ENCODE data around the gene CUL7. TPM values are rescaled to one million over a fixed set of nuclear protein-coding genes. Genes with fewer than 3 reads are reported as not detected.
A peak's percentile ranks its signal among the peaks of the same experiment; 100 is the strongest.

CUL7 gene
- total and polyA plus RNA-seq, 7 experiments from 2014 or later, result 2.9 to 14.5 (median 11.6) TPM

DNA sequence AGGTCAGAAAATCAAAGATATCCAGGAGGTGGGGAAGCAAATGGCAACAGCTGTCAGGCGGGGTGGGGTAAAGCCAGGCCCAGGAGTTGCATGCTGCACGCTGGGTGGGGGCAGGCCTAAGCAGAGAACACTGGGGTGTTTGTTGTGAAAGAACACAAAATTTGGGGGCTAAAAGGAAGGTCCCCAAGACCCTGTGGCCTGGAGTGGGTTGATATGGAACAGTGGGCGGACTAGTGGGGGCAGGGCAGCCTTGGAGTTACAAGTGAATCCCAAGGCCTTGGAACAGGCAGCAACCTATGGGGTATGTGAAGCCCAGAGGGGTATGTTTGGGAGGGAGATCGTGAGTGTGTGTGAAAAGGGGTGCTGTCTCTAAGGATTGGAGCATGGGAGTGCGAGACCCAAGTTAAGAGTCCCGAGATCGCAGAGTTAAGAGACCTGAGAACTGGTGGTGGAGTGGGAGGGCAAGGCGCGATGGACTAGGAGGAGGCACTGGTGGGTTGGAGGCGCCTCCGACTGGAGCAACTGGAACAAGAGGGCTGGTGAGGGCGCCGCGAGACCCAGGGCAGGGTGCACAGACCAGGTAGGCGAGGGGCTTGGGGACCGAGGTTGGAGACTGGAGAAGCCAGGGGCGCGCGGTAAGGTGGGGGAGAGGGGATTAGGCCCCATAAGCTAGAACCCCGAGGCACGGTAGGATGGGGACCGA is 658 bp downstream of the CUL7 start:
- Histone ChIP-seq H3K27me3 (ENCODE audit: control insufficient read depth in 2 of 2, insufficient read depth in 2 of 2, low read length in 2 of 2) (no peaks in the 10 kb centered on the region), H3K27ac (ENCODE audit: low read depth, low read length) (peak overlapping the region; percentile 89), H3K36me3 (ENCODE audit: control insufficient read depth in 2 of 3, insufficient read depth in 3 of 3, low read length in 3 of 3) (peaks cover 0 to 39% (median 4%) of the 10 kb centered on the region in 3 experiments), H3K4me1 (ENCODE audit: control insufficient read depth in 2 of 2, insufficient read depth in 2 of 2, low read length in 2 of 2) (peaks cover 8 to 17% of the 10 kb centered on the region in 2 donors), H3K9me3 (ENCODE audit: control insufficient read depth in 2 of 3, low read length in 3 of 3) (no peaks in the 10 kb centered on the region), H3K4me3 (ENCODE audit: low read length) (peak overlapping the region; percentile 70)
- Mint-ChIP-seq H3K27me3 (no peaks in the 10 kb centered on the region), H3K27ac (peak overlapping the region; percentile 92 to 99 (median 97)), H3K4me1 (peaks cover 31 to 51% (median 43%) of the 10 kb centered on the region in 7 donors), H3K9me3 (no peaks in the 10 kb centered on the region), H3K36me3 (peaks cover 0 to 28% (median 7%) of the 10 kb centered on the region in 5 donors), H3K4me3 (peak overlapping the region; percentile 86 to 99 (median 94))
- intact Hi-C loops (cut with micrococcal nuclease), result loop anchor here (1.0 to 10.0 kb wide), 9 partner anchors 32 to 1318 kb away; partner anchors contain the start of genes CNPY3 (in 2 of the 2), KLHDC3 (in 2 of the 2), PEX6 (in 2 of the 2) and PPP2R5D (in 2 of the 2)
- POLR2A ChIA-PET, result interaction anchor here (0.6 to 4.3 kb wide), 17 partner anchors 8 to 554 kb away, joined by 3 to 37 read pairs (median 4); partner anchors contain the start of genes CNPY3, KLHDC3, MEA1 and PEX6
- CTCF ChIA-PET, result interaction anchor here (0.7 to 1.1 kb wide), 3 partner anchors 32 to 117 kb away, joined by 4 to 5 read pairs (median 4); partner anchors contain the start of gene RRP36
- ATAC-seq (peak; percentile 22), DNase-seq (peak in 2 of 9 donors; percentile 8 to 30)

DNA sequence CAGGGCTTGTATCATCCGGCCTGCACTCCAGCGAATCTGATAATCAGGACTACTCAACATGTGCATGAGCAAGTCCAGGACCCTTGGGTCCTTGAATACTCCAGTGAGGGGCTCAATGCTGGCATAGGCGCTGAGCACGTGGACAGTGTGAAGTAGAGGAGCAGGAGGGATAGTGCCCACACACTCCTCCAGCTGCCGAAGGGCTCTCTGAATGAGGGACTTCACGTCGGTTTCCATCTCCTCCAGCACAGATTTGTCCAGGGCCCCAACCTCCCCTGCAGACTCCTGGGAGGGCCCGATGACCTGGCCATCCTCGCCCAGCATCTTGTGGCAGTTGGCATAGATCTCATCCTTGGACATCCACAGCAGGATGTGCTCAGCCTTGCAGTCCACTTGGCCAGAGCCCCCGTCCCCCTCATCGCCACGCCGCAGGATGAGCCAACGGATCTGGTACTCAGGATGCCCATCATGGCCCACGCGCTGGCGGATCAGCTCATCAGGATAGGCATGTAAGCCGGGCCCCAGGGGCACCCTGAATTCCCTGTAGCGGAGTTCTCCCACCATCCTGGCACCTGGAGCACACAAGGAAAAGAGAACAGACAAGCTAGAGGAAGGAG is 1.3 kb downstream of the CUL7 start:
- peak overlapping the region; percentile 92 to 99 (median 97) for H3K27ac Mint-ChIP-seq
- H3K4me3 ChIP-seq (ENCODE audit: low read length), result peak overlapping the region; percentile 70
- H3K4me1 ChIP-seq (ENCODE audit: control insufficient read depth in 2 of 2, insufficient read depth in 2 of 2, low read length in 2 of 2), result peaks cover 8 to 13% of the 10 kb centered on the region in 2 donors
- H3K9me3 Mint-ChIP-seq, result no peaks in the 10 kb centered on the region
- peak overlapping the region; percentile 89 for H3K27ac ChIP-seq (ENCODE audit: low read depth, low read length)
- intact Hi-C loops (cut with micrococcal nuclease), result loop anchor here (5.0 to 10.0 kb wide), 3 partner anchors 462 to 1318 kb away; partner anchors contain the start of genes LRRC73 (in 1 of the 2), POLR1C (in 1 of the 2), TFEB (in 1 of the 2) and YIPF3 (in 1 of the 2)
- peaks cover 0 to 37% (median 4%) of the 10 kb centered on the region in 3 experiments for H3K36me3 ChIP-seq (ENCODE audit: control insufficient read depth in 2 of 3, insufficient read depth in 3 of 3, low read length in 3 of 3)
- peaks cover 0 to 31% (median 7%) of the 10 kb centered on the region in 5 donors for H3K36me3 Mint-ChIP-seq
- H3K27me3 Mint-ChIP-seq, result no peaks in the 10 kb centered on the region
- ATAC-seq, result no peak
- ChIA-PET CTCF (interaction anchor here (0.7 kb wide), 1 partner anchor 116 kb away, joined by 4 read pairs; no protein-coding TSS in a partner anchor), POLR2A (interaction anchor here (1.0 to 4.3 kb wide), 5 partner anchors 15 to 123 kb away, joined by 3 to 34 read pairs (median 22); partner anchors contain the start of genes CNPY3, PEX6 and RRP36)
- H3K4me3 Mint-ChIP-seq, result peak overlapping the region; percentile 86 to 99 (median 94)
- no peaks in the 10 kb centered on the region for H3K27me3 ChIP-seq (ENCODE audit: control insufficient read depth in 2 of 2, insufficient read depth in 2 of 2, low read length in 2 of 2)
- H3K4me1 Mint-ChIP-seq, result peaks cover 29 to 48% (median 37%) of the 10 kb centered on the region in 7 donors
- H3K9me3 ChIP-seq (ENCODE audit: control insufficient read depth in 2 of 3, low read length in 3 of 3), result no peaks in the 10 kb centered on the region
- no peak for DNase-seq

DNA sequence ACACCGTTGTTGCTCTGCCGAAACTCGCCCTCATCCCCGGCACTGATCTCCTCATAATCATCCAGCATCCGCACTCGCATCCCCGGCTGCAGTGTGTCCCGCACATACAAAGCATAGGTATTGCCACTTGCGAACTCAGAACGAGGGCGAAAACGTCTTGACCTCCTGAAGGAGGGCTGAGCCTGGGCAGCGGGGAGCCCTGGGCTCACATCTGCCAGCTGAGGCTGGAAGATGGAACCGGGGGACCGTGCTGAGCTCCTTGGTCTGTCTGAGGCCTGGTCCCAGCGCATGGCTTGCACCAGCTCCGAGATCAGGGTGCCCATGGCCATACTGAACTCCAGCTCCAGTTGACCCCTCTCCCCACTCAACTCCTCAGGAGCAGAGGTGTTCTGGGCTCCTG is 2.7 kb downstream of the CUL7 start:
- POLR2A ChIA-PET, result interaction anchor here (1.2 kb wide), 1 partner anchor 9 kb away, joined by 4 read pairs; the partner anchor contains the start of genes KLC4 and MRPL2
- ATAC-seq, result no peak
- CTCF ChIA-PET, result interaction anchor here (0.8 kb wide), 1 partner anchor 131 kb away, joined by 3 read pairs; the partner anchor contains the start of gene CUL9
- Mint-ChIP-seq H3K27me3 (no peaks in the 10 kb centered on the region), H3K36me3 (peaks cover 0 to 33% (median 7%) of the 10 kb centered on the region in 5 donors), H3K27ac (peak overlapping the region in 5 of 9 donors; percentile 17 to 87 (median 73)), H3K9me3 (no peaks in the 10 kb centered on the region), H3K4me1 (peaks cover 29 to 45% (median 37%) of the 10 kb centered on the region in 7 donors), H3K4me3 (peak overlapping the region in 1 of 10 donors; percentile 56)
- Histone ChIP-seq H3K4me1 (ENCODE audit: control insufficient read depth in 2 of 2, insufficient read depth in 2 of 2, low read length in 2 of 2) (peaks cover 8 to 13% of the 10 kb centered on the region in 2 donors), H3K27ac (ENCODE audit: low read depth, low read length) (no peak overlapping the region), H3K36me3 (ENCODE audit: control insufficient read depth in 2 of 3, insufficient read depth in 3 of 3, low read length in 3 of 3) (peaks cover 0 to 47% (median 4%) of the 10 kb centered on the region in 3 experiments), H3K9me3 (ENCODE audit: control insufficient read depth in 2 of 3, low read length in 3 of 3) (no peaks in the 10 kb centered on the region), H3K27me3 (ENCODE audit: control insufficient read depth in 2 of 2, insufficient read depth in 2 of 2, low read length in 2 of 2) (no peaks in the 10 kb centered on the region), H3K4me3 (ENCODE audit: low read length) (no peak overlapping the region)
- DNase-seq, result no peak
- intact Hi-C loops (cut with micrococcal nuclease), result loop anchor here (5.0 to 10.0 kb wide), 3 partner anchors 464 to 1316 kb away; partner anchors contain the start of genes LRRC73 (in 1 of the 2), POLR1C (in 1 of the 2), TFEB (in 1 of the 2) and YIPF3 (in 1 of the 2)

DNA sequence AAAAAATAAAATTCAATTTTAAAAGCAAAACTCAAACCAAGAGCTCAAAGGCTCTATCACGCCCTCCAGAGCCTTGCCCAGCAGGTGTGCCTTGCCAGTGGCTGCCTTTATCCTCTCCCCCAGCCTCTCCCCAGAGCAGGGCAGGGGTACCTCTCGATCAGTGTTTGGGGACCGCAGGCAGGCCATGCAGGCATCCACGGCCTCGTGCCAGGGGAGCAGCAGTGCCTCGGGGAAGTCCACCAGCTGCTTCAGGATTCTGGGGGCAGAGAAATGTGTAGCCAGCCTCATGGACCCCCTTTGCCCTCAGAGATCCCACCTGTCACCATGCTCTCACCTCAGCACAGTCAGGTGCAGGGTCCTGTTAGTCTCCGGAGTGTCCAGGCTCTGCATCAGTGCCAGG is 5.7 kb downstream of the CUL7 start:
- no peaks in the 10 kb centered on the region for H3K9me3 ChIP-seq (ENCODE audit: control insufficient read depth in 2 of 3, low read length in 3 of 3)

DNA sequence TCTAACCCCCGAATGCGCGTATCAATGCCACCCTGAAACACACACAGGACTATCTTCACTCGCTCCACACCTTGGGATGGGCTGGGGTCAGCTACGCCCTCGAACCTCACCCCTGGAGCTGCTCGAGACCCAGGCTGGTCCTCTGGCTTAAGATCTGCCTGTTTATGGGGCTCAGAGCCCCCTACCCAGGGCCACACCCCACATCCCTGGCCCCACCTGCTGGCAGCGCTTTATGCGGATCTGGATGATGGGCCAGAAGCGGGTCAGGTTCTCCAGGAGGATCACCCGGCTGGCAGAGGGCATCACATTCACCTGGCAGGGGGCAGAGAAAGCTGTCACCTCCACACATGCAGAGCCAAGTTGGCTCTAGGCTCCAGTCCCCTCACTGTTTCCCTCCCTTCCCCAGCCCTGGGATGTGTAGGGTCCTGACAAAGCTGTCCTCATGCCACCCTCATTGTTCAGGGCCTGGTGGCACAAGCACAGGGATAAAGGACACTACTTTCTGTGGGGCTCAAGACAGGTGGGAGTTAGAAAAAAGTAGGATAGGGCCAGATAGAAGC is 8.2 kb downstream of the CUL7 start:
- POLR2A ChIA-PET, result interaction anchor here (1.1 kb wide), 1 partner anchor 8 kb away, joined by 6 read pairs; the partner anchor contains the start of gene CUL7
- Histone ChIP-seq H3K27ac (ENCODE audit: low read depth, low read length) (no peak overlapping the region), H3K9me3 (ENCODE audit: control insufficient read depth in 2 of 3, low read length in 3 of 3) (no peaks in the 10 kb centered on the region), H3K4me3 (ENCODE audit: low read length) (no peak overlapping the region), H3K4me1 (ENCODE audit: control insufficient read depth in 2 of 2, insufficient read depth in 2 of 2, low read length in 2 of 2) (no peaks in the 10 kb centered on the region), H3K36me3 (ENCODE audit: control insufficient read depth in 2 of 3, insufficient read depth in 3 of 3, low read length in 3 of 3) (peaks cover 0 to 73% (median 4%) of the 10 kb centered on the region in 3 experiments), H3K27me3 (ENCODE audit: control insufficient read depth in 2 of 2, insufficient read depth in 2 of 2, low read length in 2 of 2) (no peaks in the 10 kb centered on the region)
- Mint-ChIP-seq H3K27me3 (no peaks in the 10 kb centered on the region), H3K36me3 (peaks cover 0 to 37% (median 7%) of the 10 kb centered on the region in 5 donors), H3K4me3 (no peak overlapping the region), H3K9me3 (no peaks in the 10 kb centered on the region), H3K4me1 (peaks cover under 1 to 7% (median 3%) of the 10 kb centered on the region in 7 donors), H3K27ac (peak overlapping the region in 2 of 9 donors; percentile 52 to 62)
- intact Hi-C loops (cut with micrococcal nuclease), result no loop called here
- ATAC-seq (no peak), DNase-seq (no peak)
- CTCF ChIA-PET, result no interaction called here

More for the DNA sequence above, 5.7 kb downstream of the CUL7 start:
- H3K36me3 Mint-ChIP-seq, result peaks cover 0 to 30% (median 7%) of the 10 kb centered on the region in 5 donors
- no peak for DNase-seq
- Histone ChIP-seq H3K27me3 (ENCODE audit: control insufficient read depth in 2 of 2, insufficient read depth in 2 of 2, low read length in 2 of 2) (no peaks in the 10 kb centered on the region), H3K4me1 (ENCODE audit: control insufficient read depth in 2 of 2, insufficient read depth in 2 of 2, low read length in 2 of 2) (peaks cover 6% of the 10 kb centered on the region in 2 donors), H3K27ac (ENCODE audit: low read depth, low read length) (no peak overlapping the region), H3K4me3 (ENCODE audit: low read length) (no peak overlapping the region), H3K36me3 (ENCODE audit: control insufficient read depth in 2 of 3, insufficient read depth in 3 of 3, low read length in 3 of 3) (peaks cover 0 to 59% (median 4%) of the 10 kb centered on the region in 3 experiments)
- ChIA-PET CTCF (interaction anchor here (0.7 kb wide), 1 partner anchor 25 kb away, joined by 5 read pairs; no protein-coding TSS in a partner anchor), POLR2A (interaction anchor here (0.6 kb wide), 1 partner anchor 15 kb away, joined by 4 read pairs; no protein-coding TSS in a partner anchor)
- H3K4me3 Mint-ChIP-seq, result no peak overlapping the region
- no peak overlapping the region for H3K27ac Mint-ChIP-seq
- H3K27me3 Mint-ChIP-seq, result no peaks in the 10 kb centered on the region
- H3K4me1 Mint-ChIP-seq, result peaks cover 20 to 30% (median 24%) of the 10 kb centered on the region in 7 donors
- no peaks in the 10 kb centered on the region for H3K9me3 Mint-ChIP-seq
- intact Hi-C loops (cut with micrococcal nuclease), result no loop called here
- no peak for ATAC-seq

DNA sequence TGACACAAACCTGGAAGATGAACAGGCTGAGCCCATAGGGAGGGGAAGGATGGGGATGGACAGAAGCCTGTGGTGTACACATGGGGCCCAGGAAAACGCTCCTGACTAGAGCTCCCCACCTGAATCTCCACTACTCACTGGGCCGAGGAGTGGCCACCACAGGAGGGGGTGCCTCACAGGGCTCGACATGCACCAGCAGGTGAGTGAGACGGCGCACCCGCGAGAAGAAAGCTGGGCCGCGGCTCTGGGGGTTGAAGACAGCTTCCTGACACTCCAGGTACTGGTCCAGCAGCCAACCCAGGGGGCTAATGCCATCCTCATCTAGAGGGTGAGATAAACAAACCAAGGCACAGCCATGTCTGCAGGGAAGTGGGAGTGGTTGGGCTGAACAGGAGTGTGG is 10.3 kb downstream of the CUL7 start:
- H3K27me3 ChIP-seq (ENCODE audit: control insufficient read depth in 2 of 2, insufficient read depth in 2 of 2, low read length in 2 of 2), result no peaks in the 10 kb centered on the region
- ATAC-seq (no peak), DNase-seq (no peak)
- ChIA-PET CTCF (no interaction called here), POLR2A (interaction anchor here (0.6 kb wide), 2 partner anchors 22 to 497 kb away, joined by 3 read pairs; partner anchors contain the start of gene RRP36)
- no peaks in the 10 kb centered on the region for H3K9me3 ChIP-seq (ENCODE audit: control insufficient read depth in 2 of 3, low read length in 3 of 3)
- H3K4me3 ChIP-seq (ENCODE audit: low read length), result no peak overlapping the region
- intact Hi-C loops (cut with micrococcal nuclease), result no loop called here
- H3K4me1 ChIP-seq (ENCODE audit: control insufficient read depth in 2 of 2, insufficient read depth in 2 of 2, low read length in 2 of 2), result no peaks in the 10 kb centered on the region
- H3K27ac ChIP-seq (ENCODE audit: low read depth, low read length), result no peak overlapping the region
- no peaks in the 10 kb centered on the region for H3K4me1 Mint-ChIP-seq
- H3K36me3 ChIP-seq (ENCODE audit: control insufficient read depth in 2 of 3, insufficient read depth in 3 of 3, low read length in 3 of 3), result peaks cover 0 to 72% (median 0%) of the 10 kb centered on the region in 3 experiments
- H3K9me3 Mint-ChIP-seq, result no peaks in the 10 kb centered on the region
- no peak overlapping the region for H3K4me3 Mint-ChIP-seq
- H3K27ac Mint-ChIP-seq, result no peak overlapping the region
- peaks cover 0 to 34% (median 4%) of the 10 kb centered on the region in 5 donors for H3K36me3 Mint-ChIP-seq
- no peaks in the 10 kb centered on the region for H3K27me3 Mint-ChIP-seq
